ENCODE measurements around the gene RNU6-9. TPM values are rescaled to one million over a fixed set of nuclear protein-coding genes. Genes with fewer than 3 reads are reported as not detected.

Gene RNU6-9
- total and polyA plus RNA-seq, 2 donors, result not detected

- DNase-seq (ENCODE audit: low read depth in 6 of 9, low spot score in 9 of 9), result no peak
- 67% methylated on average over 35 of the region's 35 CpGs for WGBS
- H3K4me3 ChIP-seq (ENCODE audit: low read length in 2 of 2), result no peak overlapping the region
Observed at GRCh38 chr19:861141-861755, 32.0 kb upstream of the RNU6-9 start.

GRCh38 chr19:861756-862580, 31.3 kb upstream of the RNU6-9 start:
- Histone ChIP-seq H3K27ac (ENCODE audit: low read depth in 1 of 2, low read length in 1 of 2) (no peak overlapping the region), H3K9me3 (ENCODE audit: control insufficient read depth in 2 of 2, insufficient read depth in 1 of 2, low read length in 1 of 2) (peaks cover 2 to 18% of the 10 kb centered on the region in 2 donors), H3K27me3 (ENCODE audit: control insufficient read depth in 2 of 2, insufficient read depth in 1 of 2, low read length in 1 of 2) (peaks cover 43 to 70% of the 10 kb centered on the region in 2 donors), H3K4me3 (ENCODE audit: low read length in 2 of 2) (no peak overlapping the region), H3K36me3 (ENCODE audit: control insufficient read depth in 2 of 2, insufficient read depth in 2 of 2, low read length in 1 of 2) (peaks cover 0 to 1% of the 10 kb centered on the region in 2 donors), H3K4me1 (ENCODE audit: control insufficient read depth in 2 of 2, insufficient read depth in 2 of 2, low read length in 2 of 2) (peaks cover 9 to 17% of the 10 kb centered on the region in 2 donors)
- peak in 3 of 9 donors; percentile 18 to 35 (median 35) for DNase-seq (ENCODE audit: low read depth in 6 of 9, low spot score in 9 of 9)
- 22% methylated on average over 60 of the region's 60 CpGs for WGBS

More at GRCh38 chr19:861141-861755, 32.0 kb upstream of the RNU6-9 start:
- H3K27ac ChIP-seq (ENCODE audit: low read depth in 1 of 2, low read length in 1 of 2), result no peak overlapping the region
- H3K27me3 ChIP-seq (ENCODE audit: control insufficient read depth in 2 of 2, insufficient read depth in 1 of 2, low read length in 1 of 2), result peaks cover 43 to 70% of the 10 kb centered on the region in 2 donors
- H3K36me3 ChIP-seq (ENCODE audit: control insufficient read depth in 2 of 2, insufficient read depth in 2 of 2, low read length in 1 of 2), result no peaks in the 10 kb centered on the region
- H3K4me1 ChIP-seq (ENCODE audit: control insufficient read depth in 2 of 2, insufficient read depth in 2 of 2, low read length in 2 of 2), result peaks cover 9 to 17% of the 10 kb centered on the region in 2 donors
- H3K9me3 ChIP-seq (ENCODE audit: control insufficient read depth in 2 of 2, insufficient read depth in 1 of 2, low read length in 1 of 2), result peaks cover 2 to 18% of the 10 kb centered on the region in 2 donors

GRCh38 chr19:862581-863314, 30.5 kb upstream of the RNU6-9 start:
- peaks cover 43 to 65% of the 10 kb centered on the region in 2 donors for H3K27me3 ChIP-seq (ENCODE audit: control insufficient read depth in 2 of 2, insufficient read depth in 1 of 2, low read length in 1 of 2)
- H3K4me3 ChIP-seq (ENCODE audit: low read length in 2 of 2), result peak overlapping the region in 1 of 2 donors; percentile 25
- H3K9me3 ChIP-seq (ENCODE audit: control insufficient read depth in 2 of 2, insufficient read depth in 1 of 2, low read length in 1 of 2), result peaks cover 2 to 18% of the 10 kb centered on the region in 2 donors
- H3K36me3 ChIP-seq (ENCODE audit: control insufficient read depth in 2 of 2, insufficient read depth in 2 of 2, low read length in 1 of 2), result peaks cover 8% of the 10 kb centered on the region in 2 donors
- 7% methylated on average over 48 of the region's 48 CpGs for WGBS
- DNase-seq (ENCODE audit: low read depth in 6 of 9, low spot score in 9 of 9), result peak in 3 of 9 donors; percentile 37 to 56 (median 40)
- H3K4me1 ChIP-seq (ENCODE audit: control insufficient read depth in 2 of 2, insufficient read depth in 2 of 2, low read length in 2 of 2), result peaks cover 9 to 17% of the 10 kb centered on the region in 2 donors
- H3K27ac ChIP-seq (ENCODE audit: low read depth in 1 of 2, low read length in 1 of 2), result no peak overlapping the region

- Histone ChIP-seq H3K36me3 (ENCODE audit: control insufficient read depth in 2 of 2, insufficient read depth in 2 of 2, low read length in 1 of 2) (peaks cover 13% of the 10 kb centered on the region in 2 donors), H3K9me3 (ENCODE audit: control insufficient read depth in 2 of 2, insufficient read depth in 1 of 2, low read length in 1 of 2) (peaks cover 2 to 18% of the 10 kb centered on the region in 2 donors), H3K27ac (ENCODE audit: low read depth in 1 of 2, low read length in 1 of 2) (no peak overlapping the region), H3K27me3 (ENCODE audit: control insufficient read depth in 2 of 2, insufficient read depth in 1 of 2, low read length in 1 of 2) (peaks cover 43 to 60% of the 10 kb centered on the region in 2 donors), H3K4me3 (ENCODE audit: low read length in 2 of 2) (no peak overlapping the region), H3K4me1 (ENCODE audit: control insufficient read depth in 2 of 2, insufficient read depth in 2 of 2, low read length in 2 of 2) (peaks cover 9 to 17% of the 10 kb centered on the region in 2 donors)
- no peak for DNase-seq (ENCODE audit: low read depth in 6 of 9, low spot score in 9 of 9)
- 73% methylated on average over 7 of the region's 7 CpGs for WGBS
Observed at GRCh38 chr19:863315-863620, 30.0 kb upstream of the RNU6-9 start.

GRCh38 chr19:866769-867300, 26.4 kb upstream of the RNU6-9 start:
- H3K9me3 ChIP-seq (ENCODE audit: control insufficient read depth in 2 of 2, insufficient read depth in 1 of 2, low read length in 1 of 2), result peaks cover 0 to 11% of the 10 kb centered on the region in 2 donors
- peaks cover 31 to 44% of the 10 kb centered on the region in 2 donors for H3K36me3 ChIP-seq (ENCODE audit: control insufficient read depth in 2 of 2, insufficient read depth in 2 of 2, low read length in 1 of 2)
- peaks cover 11 to 24% of the 10 kb centered on the region in 2 donors for H3K27me3 ChIP-seq (ENCODE audit: control insufficient read depth in 2 of 2, insufficient read depth in 1 of 2, low read length in 1 of 2)
- H3K4me3 ChIP-seq (ENCODE audit: low read length in 2 of 2), result no peak overlapping the region
- peaks cover 7 to 20% of the 10 kb centered on the region in 2 donors for H3K4me1 ChIP-seq (ENCODE audit: control insufficient read depth in 2 of 2, insufficient read depth in 2 of 2, low read length in 2 of 2)
- DNase-seq (ENCODE audit: low read depth in 6 of 9, low spot score in 9 of 9), result no peak
- H3K27ac ChIP-seq (ENCODE audit: low read depth in 1 of 2, low read length in 1 of 2), result no peak overlapping the region
- 93% methylated on average over 38 of the region's 38 CpGs for WGBS

- Histone ChIP-seq H3K9me3 (ENCODE audit: control insufficient read depth in 2 of 2, insufficient read depth in 1 of 2, low read length in 1 of 2) (peaks cover 0 to 10% of the 10 kb centered on the region in 2 donors), H3K27me3 (ENCODE audit: control insufficient read depth in 2 of 2, insufficient read depth in 1 of 2, low read length in 1 of 2) (peaks cover 7 to 19% of the 10 kb centered on the region in 2 donors), H3K27ac (ENCODE audit: low read depth in 1 of 2, low read length in 1 of 2) (no peak overlapping the region), H3K4me3 (ENCODE audit: low read length in 2 of 2) (no peak overlapping the region), H3K36me3 (ENCODE audit: control insufficient read depth in 2 of 2, insufficient read depth in 2 of 2, low read length in 1 of 2) (peaks cover 31 to 48% of the 10 kb centered on the region in 2 donors), H3K4me1 (ENCODE audit: control insufficient read depth in 2 of 2, insufficient read depth in 2 of 2, low read length in 2 of 2) (peaks cover 7 to 22% of the 10 kb centered on the region in 2 donors)
- 95% methylated on average over 16 of the region's 16 CpGs for WGBS
- no peak for DNase-seq (ENCODE audit: low read depth in 6 of 9, low spot score in 9 of 9)
Observed at GRCh38 chr19:867301-867793, 25.9 kb upstream of the RNU6-9 start.

- Histone ChIP-seq H3K27me3 (ENCODE audit: control insufficient read depth in 2 of 2, insufficient read depth in 1 of 2, low read length in 1 of 2) (peaks cover 5 to 13% of the 10 kb centered on the region in 2 donors), H3K4me1 (ENCODE audit: control insufficient read depth in 2 of 2, insufficient read depth in 2 of 2, low read length in 2 of 2) (peaks cover 2 to 18% of the 10 kb centered on the region in 2 donors), H3K9me3 (ENCODE audit: control insufficient read depth in 2 of 2, insufficient read depth in 1 of 2, low read length in 1 of 2) (peaks cover 0 to 4% of the 10 kb centered on the region in 2 donors), H3K27ac (ENCODE audit: low read depth in 1 of 2, low read length in 1 of 2) (no peak overlapping the region), H3K36me3 (ENCODE audit: control insufficient read depth in 2 of 2, insufficient read depth in 2 of 2, low read length in 1 of 2) (peaks cover 31 to 48% of the 10 kb centered on the region in 2 donors), H3K4me3 (ENCODE audit: low read length in 2 of 2) (no peak overlapping the region)
- DNase-seq (ENCODE audit: low read depth in 6 of 9, low spot score in 9 of 9), result no peak
- WGBS, result 99% methylated on average over 39 of the region's 39 CpGs
Observed at GRCh38 chr19:867855-868457, 25.3 kb upstream of the RNU6-9 start.

GRCh38 chr19:868458-869244, 24.6 kb upstream of the RNU6-9 start:
- no peak overlapping the region for H3K4me3 ChIP-seq (ENCODE audit: low read length in 2 of 2)
- peaks cover 34 to 52% of the 10 kb centered on the region in 2 donors for H3K36me3 ChIP-seq (ENCODE audit: control insufficient read depth in 2 of 2, insufficient read depth in 2 of 2, low read length in 1 of 2)
- H3K27me3 ChIP-seq (ENCODE audit: control insufficient read depth in 2 of 2, insufficient read depth in 1 of 2, low read length in 1 of 2), result peaks cover 0 to 6% of the 10 kb centered on the region in 2 donors
- WGBS, result 95% methylated on average over 34 of the region's 34 CpGs
- no peak for DNase-seq (ENCODE audit: low read depth in 6 of 9, low spot score in 9 of 9)
- H3K9me3 ChIP-seq (ENCODE audit: control insufficient read depth in 2 of 2, insufficient read depth in 1 of 2, low read length in 1 of 2), result no peaks in the 10 kb centered on the region
- H3K4me1 ChIP-seq (ENCODE audit: control insufficient read depth in 2 of 2, insufficient read depth in 2 of 2, low read length in 2 of 2), result peaks cover 0 to 11% of the 10 kb centered on the region in 2 donors
- H3K27ac ChIP-seq (ENCODE audit: low read depth in 1 of 2, low read length in 1 of 2), result no peak overlapping the region

All from thymus (tissue), 11 donors.